SJCRH30 (cell line): ENCODE results near the gene MOB3B. TPM values are rescaled to one million over a fixed set of nuclear protein-coding genes. Genes with fewer than 3 reads are reported as not detected.

ENCODE experiments used
- DNase-seq, 2 experiments: peaks; one replicate each; pipeline ENCODE4 v3.0.0-alpha.2; 2015 to 2020
- H3K27ac ChIP-seq: fragments of 250-450 bp; sonication (Bioruptor Pico); 2 replicates; pipeline ENCODE4 v1.5.1; 2020; ENCODE audit warnings: mild to moderate bottlenecking, moderate library complexity
- H3K27me3 ChIP-seq: fragments of 250-450 bp; sonication (Bioruptor Pico); 2 replicates; pipeline ENCODE4 v1.5.1; 2020; ENCODE audit warnings: mild to moderate bottlenecking, moderate library complexity
- H3K36me3 ChIP-seq: fragments of 250-450 bp; sonication (Bioruptor Pico); 2 replicates; pipeline ENCODE4 v1.5.1; 2020; ENCODE audit warnings: mild to moderate bottlenecking, moderate library complexity
- H3K4me1 ChIP-seq: fragments of 250-450 bp; sonication (Bioruptor Pico); 2 replicates; pipeline ENCODE4 v1.5.1; 2020; ENCODE audit warnings: mild to moderate bottlenecking, moderate library complexity
- H3K4me3 ChIP-seq: fragments of 250-450 bp; sonication (Bioruptor Pico); 2 replicates; pipeline ENCODE4 v1.5.1; 2020; ENCODE audit warnings: mild to moderate bottlenecking, moderate library complexity
- H3K9me3 ChIP-seq: fragments of 250-450 bp; sonication (Bioruptor Pico); replicated peaks from 2 replicates; pipeline ENCODE4 v1.5.1; 2020; ENCODE audit warnings: mild to moderate bottlenecking, moderate library complexity
- total RNA-seq: library from RNA; depleted of rRNA; stranded (reverse); fragments of >200 nt; shearing (Covaris generic); gene quantifications from 2 replicates; pipeline ENCODE4 v1.2.3, GENCODE V29; 2014

MOB3B gene
- total RNA-seq, 1 experiment from 2014 or later: 0.34 TPM

- H3K9me3 ChIP-seq: no peaks in the 10 kb centered on the region
- DNase-seq: no peak
- no peaks in the 10 kb centered on the region for H3K4me1 ChIP-seq
Measured at GRCh38 chr9:27485158-27485557, 44.5 kb downstream of the MOB3B start.

GRCh38 chr9:27483576-27483975 lies 46.0 kb downstream of the MOB3B start:
- H3K4me3 ChIP-seq: no peak overlapping the region

More at GRCh38 chr9:27485158-27485557, 44.5 kb downstream of the MOB3B start:
- Histone ChIP-seq H3K36me3 (no peaks in the 10 kb centered on the region), H3K27ac (no peak overlapping the region), H3K4me3 (no peak overlapping the region), H3K27me3 (no peaks in the 10 kb centered on the region)

GRCh38 chr9:27482709-27483108 lies 46.9 kb downstream of the MOB3B start:
- H3K36me3 ChIP-seq: no peaks in the 10 kb centered on the region
- no peak overlapping the region for H3K4me3 ChIP-seq
- no peaks in the 10 kb centered on the region for H3K9me3 ChIP-seq
- DNase-seq: no peak
- no peak overlapping the region for H3K27ac ChIP-seq
- H3K4me1 ChIP-seq: no peaks in the 10 kb centered on the region
- H3K27me3 ChIP-seq: no peaks in the 10 kb centered on the region

More at GRCh38 chr9:27483576-27483975, 46.0 kb downstream of the MOB3B start:
- Histone ChIP-seq H3K4me1 (no peaks in the 10 kb centered on the region), H3K27me3 (no peaks in the 10 kb centered on the region), H3K27ac (no peak overlapping the region), H3K36me3 (no peaks in the 10 kb centered on the region), H3K9me3 (no peaks in the 10 kb centered on the region)
- DNase-seq: no peak

- Histone ChIP-seq H3K27me3 (no peaks in the 10 kb centered on the region), H3K36me3 (no peaks in the 10 kb centered on the region), H3K4me3 (no peak overlapping the region), H3K4me1 (no peaks in the 10 kb centered on the region), H3K27ac (no peak overlapping the region), H3K9me3 (no peaks in the 10 kb centered on the region)
- DNase-seq: no peak
Measured at GRCh38 chr9:27478322-27478721, 51.3 kb downstream of the MOB3B start.

- Histone ChIP-seq H3K4me3 (no peak overlapping the region), H3K9me3 (no peaks in the 10 kb centered on the region), H3K4me1 (no peaks in the 10 kb centered on the region), H3K27ac (no peak overlapping the region), H3K36me3 (no peaks in the 10 kb centered on the region), H3K27me3 (no peaks in the 10 kb centered on the region)
- no peak for DNase-seq
Measured at GRCh38 chr9:27476870-27477515, 52.6 kb downstream of the MOB3B start.

- no peaks in the 10 kb centered on the region for H3K9me3 ChIP-seq
- H3K4me3 ChIP-seq: no peak overlapping the region
- H3K27me3 ChIP-seq: no peaks in the 10 kb centered on the region
- DNase-seq: no peak
- H3K27ac ChIP-seq: no peak overlapping the region
- H3K4me1 ChIP-seq: no peaks in the 10 kb centered on the region
- no peaks in the 10 kb centered on the region for H3K36me3 ChIP-seq
Measured at GRCh38 chr9:27475057-27475595, 54.5 kb downstream of the MOB3B start.

- H3K27ac ChIP-seq: no peak overlapping the region
- H3K9me3 ChIP-seq: no peaks in the 10 kb centered on the region
- H3K4me1 ChIP-seq: no peaks in the 10 kb centered on the region
- no peak for DNase-seq
- no peak overlapping the region for H3K4me3 ChIP-seq
- no peaks in the 10 kb centered on the region for H3K36me3 ChIP-seq
- H3K27me3 ChIP-seq: no peaks in the 10 kb centered on the region
Measured at GRCh38 chr9:27474305-27474704, 55.3 kb downstream of the MOB3B start.

- Histone ChIP-seq H3K4me3 (no peak overlapping the region), H3K9me3 (no peaks in the 10 kb centered on the region), H3K27ac (no peak overlapping the region), H3K27me3 (no peaks in the 10 kb centered on the region), H3K36me3 (no peaks in the 10 kb centered on the region), H3K4me1 (no peaks in the 10 kb centered on the region)
- no peak for DNase-seq
Measured at GRCh38 chr9:27473111-27473529, 56.5 kb downstream of the MOB3B start.

- DNase-seq: no peak
- H3K27me3 ChIP-seq: no peaks in the 10 kb centered on the region
- no peaks in the 10 kb centered on the region for H3K36me3 ChIP-seq
- no peaks in the 10 kb centered on the region for H3K9me3 ChIP-seq
- H3K4me3 ChIP-seq: no peak overlapping the region
- H3K27ac ChIP-seq: no peak overlapping the region
- H3K4me1 ChIP-seq: no peaks in the 10 kb centered on the region
Measured at GRCh38 chr9:27472195-27472594, 57.4 kb downstream of the MOB3B start.

- no peaks in the 10 kb centered on the region for H3K4me1 ChIP-seq
- no peaks in the 10 kb centered on the region for H3K9me3 ChIP-seq
- H3K36me3 ChIP-seq: no peaks in the 10 kb centered on the region
- H3K4me3 ChIP-seq: no peak overlapping the region
- DNase-seq: no peak
- H3K27ac ChIP-seq: no peak overlapping the region
- no peaks in the 10 kb centered on the region for H3K27me3 ChIP-seq
Measured at GRCh38 chr9:27471789-27472188, 57.8 kb downstream of the MOB3B start.

GRCh38 chr9:27471366-27471765 lies 58.2 kb downstream of the MOB3B start:
- Histone ChIP-seq H3K9me3 (no peaks in the 10 kb centered on the region), H3K36me3 (no peaks in the 10 kb centered on the region), H3K27me3 (no peaks in the 10 kb centered on the region), H3K4me3 (no peak overlapping the region), H3K27ac (no peak overlapping the region), H3K4me1 (no peaks in the 10 kb centered on the region)
- no peak for DNase-seq

GRCh38 chr9:27470291-27470856 lies 59.2 kb downstream of the MOB3B start:
- H3K27me3 ChIP-seq: no peaks in the 10 kb centered on the region
- no peaks in the 10 kb centered on the region for H3K9me3 ChIP-seq
- no peaks in the 10 kb centered on the region for H3K4me1 ChIP-seq
- H3K27ac ChIP-seq: no peak overlapping the region
- no peak overlapping the region for H3K4me3 ChIP-seq
- no peak for DNase-seq
- H3K36me3 ChIP-seq: no peaks in the 10 kb centered on the region

- Histone ChIP-seq H3K36me3 (no peaks in the 10 kb centered on the region), H3K9me3 (no peaks in the 10 kb centered on the region), H3K4me1 (no peaks in the 10 kb centered on the region)
Measured at GRCh38 chr9:27469550-27469949, 60.1 kb downstream of the MOB3B start.

GRCh38 chr9:27468462-27469110 lies 61.0 kb downstream of the MOB3B start:
- no peaks in the 10 kb centered on the region for H3K4me1 ChIP-seq
- H3K4me3 ChIP-seq: no peak overlapping the region
- H3K27me3 ChIP-seq: no peaks in the 10 kb centered on the region
- H3K36me3 ChIP-seq: no peaks in the 10 kb centered on the region
- H3K27ac ChIP-seq: no peak overlapping the region
- DNase-seq: no peak
- H3K9me3 ChIP-seq: no peaks in the 10 kb centered on the region

More at GRCh38 chr9:27469550-27469949, 60.1 kb downstream of the MOB3B start:
- H3K27me3 ChIP-seq: no peaks in the 10 kb centered on the region
- no peak for DNase-seq
- H3K27ac ChIP-seq: no peak overlapping the region
- H3K4me3 ChIP-seq: no peak overlapping the region

GRCh38 chr9:27468000-27468399 lies 61.6 kb downstream of the MOB3B start:
- Histone ChIP-seq H3K27me3 (no peaks in the 10 kb centered on the region), H3K36me3 (no peaks in the 10 kb centered on the region), H3K9me3 (no peaks in the 10 kb centered on the region), H3K27ac (no peak overlapping the region), H3K4me1 (no peaks in the 10 kb centered on the region), H3K4me3 (no peak overlapping the region)
- no peak for DNase-seq
